HepG2 (cell line): ENCODE measurements around the gene GGTLC1.

Source experiments
- MXI1 ChIP-seq: IDR thresholded peaks from 3 replicates; pipeline ENCODE4 v1.6.1; 2012; ENCODE audit warnings: low read depth, low read length, inconsistent platforms, borderline replicate concordance
- ZBTB1 ChIP-seq: sonication (generic); formaldehyde crosslinking; IDR thresholded peaks from 2 replicates; pipeline ENCODE4 v1.4.0; 2020; ENCODE audit warnings: missing genetic modification reagents, borderline replicate concordance
- ZFAT ChIP-seq: sonication (generic); formaldehyde crosslinking; conservative IDR thresholded peaks from 2 replicates; pipeline ENCODE4 v1.8.1; 2023; ENCODE audit warnings: missing genetic modification reagents, inconsistent platforms

GRCh38 chr20:24013953-24014352 lies 25.4 kb upstream of the GGTLC1 start:
- TF ChIP-seq ZBTB1 (CRISPR knock-in tag): no peak
- no peak for TF ChIP-seq ZFAT (CRISPR knock-in tag)
- no peak for TF ChIP-seq MXI1
